Esophagus squamous epithelium (tissue), 4 donors: ENCODE results near the gene COL26A1.

ENCODE experiments used
- CTCF ChIP-seq, 6 experiments: fragments of 450-650 bp in 4 of 6; fragments of 200-600 bp in 2 of 6; sonication (generic) in 2 of 6; IDR thresholded peaks; one replicate each; pipeline ENCODE4 v1.5.1; 2016 to 2019; ENCODE audit warnings: antibody characterized with exemption in 6 of 6, mild to moderate bottlenecking in 4 of 6, moderate library complexity in 4 of 6
- POLR2A ChIP-seq, 4 donors: fragments of 450-650 bp; IDR thresholded peaks; one replicate each; pipeline ENCODE4 v1.6.1; 2017; ENCODE audit warnings: antibody characterized with exemption in 4 of 4, mild to moderate bottlenecking in 4 of 4, moderate library complexity in 3 of 4

GRCh38 chr7:101433688-101434087 is 71.0 kb downstream of the COL26A1 start:
- TF ChIP-seq CTCF (IDR thresholded peaks at IDR 0.05): no peak
- TF ChIP-seq POLR2A (IDR thresholded peaks at IDR 0.05): no peak
